ENCODE results near the gene GTF3C2.

Gene GTF3C2

DNA sequence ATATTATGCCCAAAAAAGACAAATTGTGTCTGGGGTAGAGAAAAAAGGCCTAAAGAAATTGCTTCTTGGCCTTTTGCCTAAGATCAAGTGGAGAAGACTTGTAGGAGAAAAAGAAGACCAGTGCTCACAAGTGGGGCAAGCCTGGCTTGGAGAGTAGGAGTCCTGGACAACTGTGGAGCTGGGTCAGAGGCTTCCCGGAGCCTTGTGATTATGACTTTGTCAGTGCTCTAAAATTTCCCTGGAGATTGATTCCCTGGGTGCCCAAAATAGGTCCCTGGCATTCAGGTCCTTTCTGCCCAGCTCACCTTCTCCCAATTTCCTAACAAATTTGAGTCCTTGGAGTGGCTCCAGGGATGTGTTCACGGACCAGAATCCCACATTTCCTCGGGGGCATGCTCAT is 75.1 kb downstream of the GTF3C2 start:
- no peak overlapping the region for H3K4me3 ChIP-seq (ENCODE audit: low read depth, low read length)
- TF ChIP-seq, protein P1, sequence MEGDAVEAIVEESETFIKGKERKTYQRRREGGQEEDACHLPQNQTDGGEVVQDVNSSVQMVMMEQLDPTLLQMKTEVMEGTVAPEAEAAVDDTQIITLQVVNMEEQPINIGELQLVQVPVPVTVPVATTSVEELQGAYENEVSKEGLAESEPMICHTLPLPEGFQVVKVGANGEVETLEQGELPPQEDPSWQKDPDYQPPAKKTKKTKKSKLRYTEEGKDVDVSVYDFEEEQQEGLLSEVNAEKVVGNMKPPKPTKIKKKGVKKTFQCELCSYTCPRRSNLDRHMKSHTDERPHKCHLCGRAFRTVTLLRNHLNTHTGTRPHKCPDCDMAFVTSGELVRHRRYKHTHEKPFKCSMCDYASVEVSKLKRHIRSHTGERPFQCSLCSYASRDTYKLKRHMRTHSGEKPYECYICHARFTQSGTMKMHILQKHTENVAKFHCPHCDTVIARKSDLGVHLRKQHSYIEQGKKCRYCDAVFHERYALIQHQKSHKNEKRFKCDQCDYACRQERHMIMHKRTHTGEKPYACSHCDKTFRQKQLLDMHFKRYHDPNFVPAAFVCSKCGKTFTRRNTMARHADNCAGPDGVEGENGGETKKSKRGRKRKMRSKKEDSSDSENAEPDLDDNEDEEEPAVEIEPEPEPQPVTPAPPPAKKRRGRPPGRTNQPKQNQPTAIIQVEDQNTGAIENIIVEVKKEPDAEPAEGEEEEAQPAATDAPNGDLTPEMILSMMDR (IDR thresholded peaks at IDR 0.05; ENCODE audit: borderline replicate concordance, insufficient read depth, low read depth, low read length): no peak

DNA sequence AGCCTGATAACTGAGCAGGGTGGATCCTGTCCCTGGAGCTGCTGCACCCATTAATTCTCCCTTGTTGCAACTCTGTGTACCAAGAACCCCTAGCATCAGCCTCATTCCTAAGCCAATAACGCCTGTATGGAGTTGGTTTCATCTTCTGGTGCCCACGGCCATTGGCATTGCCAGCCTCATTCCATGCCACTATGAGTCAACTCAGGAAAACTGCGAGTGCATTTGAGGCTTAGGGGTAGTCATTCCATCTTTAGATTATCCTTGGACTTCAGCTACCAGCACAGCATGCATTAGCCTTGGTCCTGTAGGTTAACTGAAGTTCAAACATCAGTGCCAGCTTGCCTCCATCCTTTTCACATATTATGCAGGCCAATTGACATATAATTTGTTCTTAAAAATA is 75.7 kb downstream of the GTF3C2 start:
- TF ChIP-seq, protein P1 (IDR thresholded peaks at IDR 0.05; ENCODE audit: borderline replicate concordance, insufficient read depth, low read depth, low read length): no peak
- H3K4me3 ChIP-seq (ENCODE audit: low read depth, low read length): no peak overlapping the region

DNA sequence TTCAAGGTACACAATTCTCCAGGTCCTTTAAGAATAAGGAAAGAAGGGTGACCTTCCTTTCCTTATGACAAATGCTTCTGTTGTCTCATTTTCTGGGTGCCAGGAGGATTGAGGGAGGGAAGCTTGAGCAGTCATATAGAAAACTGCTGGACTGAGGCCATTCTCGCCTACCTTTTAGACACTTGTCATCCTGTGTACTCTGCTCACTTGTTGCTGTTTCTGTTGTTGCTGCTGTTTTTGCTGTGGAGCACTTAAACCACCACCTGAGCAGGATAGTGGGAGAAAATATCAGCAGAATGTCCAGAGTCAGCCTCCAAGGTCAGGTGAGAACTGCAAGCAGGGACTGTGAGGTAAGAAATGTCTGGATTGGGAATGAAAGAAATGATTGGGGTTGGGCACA is 78.6 kb downstream of the GTF3C2 start:
- no peak overlapping the region for H3K4me3 ChIP-seq (ENCODE audit: low read depth, low read length)
- TF ChIP-seq, protein P1 (IDR thresholded peaks at IDR 0.05; ENCODE audit: borderline replicate concordance, insufficient read depth, low read depth, low read length): no peak

All from GM12875 (cell line).